DMS153 (cell line): ENCODE results near the gene CRYGN.
A peak's percentile ranks its signal among the peaks of the same experiment; 100 is the strongest.

Experiments
- DNase-seq: peaks from one replicate; lab custom pipeline; 2025; lab: John Stamatoyannopoulos, UW

The CRYGN gene

DNA sequence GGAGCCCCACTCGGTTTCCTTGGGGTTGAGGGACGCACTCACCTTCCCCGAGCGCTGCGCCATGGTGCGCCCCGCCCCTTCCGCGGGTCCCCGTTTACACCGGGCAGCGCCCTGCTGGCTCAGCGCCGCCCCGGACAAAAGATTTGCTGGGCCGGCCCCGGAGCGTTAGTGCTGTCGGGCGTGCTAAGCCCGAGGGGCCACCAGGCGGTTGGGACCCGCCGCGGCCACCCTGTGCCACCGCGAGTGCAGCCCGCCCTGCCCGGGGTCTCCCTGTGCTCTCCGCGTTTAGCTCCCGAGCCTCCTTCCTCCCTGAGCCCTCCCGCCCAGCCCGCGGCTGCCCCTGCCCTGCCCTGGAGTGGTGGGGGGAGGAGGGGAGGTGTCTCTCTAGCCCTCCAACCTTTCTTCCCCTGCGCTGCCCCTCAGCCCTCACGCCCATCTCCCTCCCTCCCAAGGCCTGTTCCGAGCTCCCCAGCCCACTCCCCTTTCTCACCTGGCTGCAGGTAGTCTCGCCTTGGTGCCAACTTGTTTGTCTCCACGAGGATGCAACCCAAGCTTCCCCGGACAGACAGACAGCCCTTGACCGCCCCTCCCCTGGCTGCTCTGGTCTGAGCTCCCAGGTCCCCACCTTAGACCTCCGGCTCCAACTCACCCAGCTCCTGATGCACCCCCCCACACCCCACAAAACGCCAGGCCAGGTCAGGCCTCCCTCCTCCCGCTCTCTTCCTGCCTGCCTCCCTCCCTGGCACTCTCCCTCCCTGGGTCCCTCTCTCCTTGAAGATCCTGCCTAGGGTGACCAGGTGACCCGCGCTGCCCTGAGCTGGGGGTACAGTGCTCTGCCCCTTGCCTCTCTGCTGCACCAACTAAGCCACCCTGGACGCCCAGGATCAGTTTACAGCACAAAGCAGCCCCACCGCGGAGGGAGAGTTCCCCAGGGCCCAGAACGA, at the start of gene CRYGN:
TSS of gene CRYGN (minus strand) at position 287 of the 944 bp plus-strand sequence. CDS start at position 63, 224 bp downstream.
- no peak for DNase-seq

DNA sequence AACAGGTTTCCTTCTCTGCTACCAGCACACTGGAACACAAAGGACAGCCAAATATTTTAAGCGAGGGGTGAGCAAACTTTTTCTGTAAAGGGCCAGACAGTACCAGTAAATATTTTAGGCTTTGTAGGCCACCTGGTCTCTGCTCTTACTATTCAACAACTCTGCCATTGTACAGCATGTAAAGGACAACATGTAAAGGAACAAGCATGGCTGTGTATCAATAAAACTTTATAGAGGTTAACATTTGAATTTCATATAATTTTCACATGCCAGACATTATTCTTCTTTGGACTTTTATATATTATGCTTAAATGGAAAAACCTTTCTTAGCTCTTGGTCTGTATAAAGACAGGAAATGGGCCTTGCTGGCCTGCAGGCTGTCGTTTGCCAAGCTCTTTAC, 49.6 kb upstream of the CRYGN start:
- no peak for DNase-seq

DNA sequence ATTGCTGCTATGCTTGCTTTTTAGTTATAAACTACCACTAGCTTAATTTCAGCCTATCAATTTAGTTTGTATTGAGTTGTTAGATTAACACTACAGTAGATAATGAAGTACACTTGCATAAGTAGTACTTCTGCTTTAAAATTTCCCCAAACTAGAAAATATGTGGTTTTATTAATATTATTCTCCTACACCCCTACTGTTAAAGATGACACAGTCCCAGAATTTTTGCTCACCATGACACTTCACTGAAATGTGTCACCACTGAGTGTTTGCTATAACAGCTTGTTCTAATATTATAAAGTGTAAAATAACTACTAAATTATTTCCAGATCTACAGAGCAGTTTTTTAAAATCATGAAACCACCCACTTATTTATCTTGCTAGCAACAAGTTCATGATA, 48.2 kb upstream of the CRYGN start:
- DNase-seq = no peak

DNA sequence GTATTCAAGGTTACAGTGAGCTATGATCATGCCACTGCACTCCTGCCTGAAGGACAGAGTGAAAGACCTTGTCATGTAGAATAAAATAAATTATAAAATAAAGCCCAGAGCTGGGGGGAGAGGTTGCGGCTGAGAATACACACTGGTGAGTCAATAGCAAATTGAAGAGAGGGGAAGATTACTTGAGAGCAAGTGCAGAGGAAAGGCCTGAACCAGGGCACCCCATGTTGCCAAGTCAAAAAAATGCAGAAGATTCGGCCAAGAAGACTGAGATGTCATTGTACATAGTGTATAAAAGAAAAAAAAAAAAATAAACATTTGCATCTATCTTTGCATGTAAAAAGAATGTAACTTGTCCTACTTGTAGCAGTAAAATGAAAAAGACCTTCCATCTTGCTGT, 47.3 kb upstream of the CRYGN start:
- no peak for DNase-seq

DNA sequence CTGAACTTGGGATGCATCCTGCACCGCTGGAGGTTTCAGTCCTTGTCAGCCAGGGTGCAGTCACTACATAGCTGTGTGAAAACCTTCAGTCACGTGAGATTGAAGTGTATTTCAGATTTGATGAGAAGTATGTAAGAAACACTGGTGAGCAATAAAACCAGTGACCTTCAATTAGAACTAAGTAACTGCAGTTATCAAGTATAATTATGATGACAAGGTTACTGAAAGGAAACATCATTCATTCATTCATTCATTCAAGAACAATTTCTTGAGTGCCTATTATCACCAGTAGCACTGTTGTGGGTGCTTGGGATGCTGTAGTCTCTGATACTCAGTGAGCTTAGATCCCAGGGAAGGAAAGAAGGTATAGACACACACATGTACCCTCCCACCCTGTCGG, 46.1 kb upstream of the CRYGN start:
- no peak for DNase-seq

GRCh38 chr7:151484971-151485707, 45.2 kb upstream of the CRYGN start:
- no peak for DNase-seq

DNA sequence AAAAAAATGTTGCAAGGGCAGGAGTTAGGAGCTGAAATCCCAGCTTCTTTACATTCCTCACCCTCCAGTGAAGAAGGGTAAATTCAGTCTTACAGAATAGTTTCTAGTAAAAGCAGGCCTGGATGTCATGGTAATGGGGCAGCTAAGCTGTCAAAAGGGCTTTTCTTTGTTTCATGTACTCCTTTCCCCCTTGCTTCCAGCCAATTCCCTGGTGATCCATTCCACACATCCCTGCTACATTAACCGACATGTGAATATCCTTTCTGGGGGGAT, 43.7 kb upstream of the CRYGN start:
- DNase-seq = no peak

- no peak for DNase-seq
Measured at GRCh38 chr7:151482883-151483710, 43.2 kb upstream of the CRYGN start.

DNA sequence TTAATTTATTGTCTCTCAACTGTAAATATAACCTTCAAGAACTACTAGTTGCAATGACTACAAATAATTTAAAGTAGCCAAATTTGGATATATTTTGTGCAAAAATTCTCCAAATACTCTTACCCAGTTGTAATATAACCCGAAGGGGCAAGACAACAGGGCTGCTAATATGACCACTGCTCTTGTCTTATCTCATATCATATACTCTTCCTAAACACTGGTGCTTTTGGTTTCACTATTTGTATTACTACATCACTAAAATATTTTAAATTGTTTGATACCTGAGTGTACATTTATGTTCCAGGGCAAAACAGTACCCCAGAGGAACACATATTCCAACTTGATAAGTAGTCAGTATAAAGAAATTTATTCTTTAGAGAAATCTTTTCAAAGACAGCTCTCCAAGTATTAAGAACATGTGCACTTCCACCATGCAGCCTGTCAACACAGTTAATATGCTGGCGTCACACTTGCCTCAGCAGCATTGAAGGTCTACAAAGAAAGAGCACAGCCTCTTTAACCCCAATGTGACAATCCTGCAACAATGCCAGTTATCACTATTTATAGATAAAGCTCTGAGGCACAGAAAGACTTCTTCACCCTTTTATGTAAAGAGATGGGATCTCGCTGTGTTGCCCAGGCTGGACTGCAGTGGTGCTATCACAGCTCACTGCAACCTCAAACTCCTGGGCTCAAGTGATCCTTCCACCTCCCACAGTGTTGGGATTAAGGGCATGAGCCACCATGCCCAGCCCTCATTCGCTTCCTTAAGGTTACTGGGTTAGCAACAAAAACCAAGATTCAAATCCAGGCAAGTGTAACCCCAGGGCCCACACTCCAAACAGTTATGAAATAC, 41.9 kb upstream of the CRYGN start:
- DNase-seq = no peak

DNA sequence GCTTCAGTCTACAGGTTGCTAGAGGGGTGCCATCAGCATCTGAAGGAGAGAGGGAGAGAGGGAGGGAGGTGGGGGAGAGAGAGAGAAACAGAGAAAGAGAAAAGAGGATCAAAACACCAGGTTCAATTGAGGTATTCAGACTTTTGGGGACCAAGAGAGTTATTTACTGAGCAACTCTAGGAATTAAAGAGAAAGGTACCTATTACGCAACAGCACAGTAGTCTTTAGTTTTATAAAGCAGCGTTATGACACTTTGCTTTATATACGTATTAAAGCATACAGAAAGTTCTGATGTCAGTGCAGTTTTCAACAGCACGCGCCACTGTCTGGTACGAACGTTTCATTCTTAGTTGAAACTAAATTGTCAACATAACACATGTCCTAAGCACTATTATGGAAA, 37.9 kb upstream of the CRYGN start:
- no peak for DNase-seq

- no peak for DNase-seq
Measured at GRCh38 chr7:151472644-151473380, 32.9 kb upstream of the CRYGN start.

DNA sequence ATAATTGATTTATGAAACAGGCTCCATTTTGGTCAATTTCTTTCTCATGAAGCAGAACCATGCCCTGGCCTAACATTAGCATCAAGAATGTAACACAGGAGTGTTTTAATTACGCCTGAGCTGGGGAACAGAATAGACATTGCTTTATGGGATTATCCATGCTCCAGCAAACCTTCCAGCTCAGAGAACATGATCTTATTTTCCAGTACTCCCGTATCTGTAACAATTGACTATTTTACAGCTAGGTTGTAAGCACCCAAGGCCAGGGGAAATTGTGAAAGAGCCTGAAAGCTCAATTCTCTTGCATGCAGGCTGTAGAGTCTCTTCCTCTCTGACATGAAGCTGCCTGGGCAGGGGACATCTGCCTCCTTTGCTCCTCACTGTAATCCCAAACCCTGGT, 30.8 kb upstream of the CRYGN start:
- no peak for DNase-seq

DNA sequence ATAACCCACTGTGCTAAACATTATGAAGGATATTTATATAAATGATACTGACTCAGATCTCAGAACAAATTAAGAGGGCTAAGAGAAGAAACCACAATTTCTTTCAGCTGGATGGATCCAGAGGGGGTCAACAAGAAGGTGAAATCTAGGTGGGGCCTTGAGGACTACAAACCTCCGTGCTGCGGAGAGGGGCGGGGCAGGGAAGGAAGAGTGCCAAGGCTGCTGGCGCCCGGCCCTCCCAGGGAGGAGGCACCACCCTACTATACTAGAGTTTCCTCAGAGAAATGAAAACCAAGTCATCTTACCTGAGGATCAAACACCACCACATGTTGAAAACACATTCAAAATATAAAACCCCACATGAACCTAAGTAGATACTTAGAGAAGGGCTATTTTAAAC, 29.3 kb upstream of the CRYGN start:
- no peak for DNase-seq

DNA sequence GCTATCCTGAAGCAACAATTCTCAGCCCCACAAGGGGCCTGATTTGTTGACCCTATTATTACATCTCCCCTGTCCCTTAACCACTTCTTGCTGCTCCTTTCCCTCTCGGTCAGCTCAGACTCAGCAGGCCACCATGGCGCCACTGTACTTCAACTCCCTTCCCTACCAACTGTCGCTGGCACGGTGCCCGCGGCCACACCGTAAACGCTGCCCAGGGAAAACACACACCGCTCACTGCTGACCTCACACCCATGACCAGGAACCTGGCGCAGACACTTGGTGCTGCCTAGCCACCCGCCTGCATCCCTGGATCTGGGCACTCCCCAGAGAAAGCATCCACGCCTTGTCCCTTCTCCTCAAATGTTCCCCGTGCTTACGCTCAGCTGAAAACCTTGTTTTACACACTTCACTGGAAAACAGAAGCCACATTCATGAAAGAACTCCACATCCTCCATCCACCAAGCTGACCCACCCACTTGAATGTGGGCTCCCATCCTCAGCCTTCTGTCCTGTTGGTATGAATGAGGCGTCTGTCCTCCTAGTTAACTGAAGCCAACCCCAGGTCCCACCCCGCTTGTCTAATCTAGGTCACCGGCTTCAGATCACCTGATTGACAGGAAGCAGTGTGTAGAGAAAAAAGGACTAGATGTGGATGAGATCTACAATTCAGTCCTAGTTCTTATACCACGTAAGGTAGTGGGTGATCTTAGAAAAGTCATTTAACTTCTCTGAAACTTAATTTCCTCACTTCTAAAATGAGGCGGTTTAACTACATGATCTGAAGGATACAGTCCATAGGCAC, 28.5 kb upstream of the CRYGN start:
- DNase-seq = no peak

DNA sequence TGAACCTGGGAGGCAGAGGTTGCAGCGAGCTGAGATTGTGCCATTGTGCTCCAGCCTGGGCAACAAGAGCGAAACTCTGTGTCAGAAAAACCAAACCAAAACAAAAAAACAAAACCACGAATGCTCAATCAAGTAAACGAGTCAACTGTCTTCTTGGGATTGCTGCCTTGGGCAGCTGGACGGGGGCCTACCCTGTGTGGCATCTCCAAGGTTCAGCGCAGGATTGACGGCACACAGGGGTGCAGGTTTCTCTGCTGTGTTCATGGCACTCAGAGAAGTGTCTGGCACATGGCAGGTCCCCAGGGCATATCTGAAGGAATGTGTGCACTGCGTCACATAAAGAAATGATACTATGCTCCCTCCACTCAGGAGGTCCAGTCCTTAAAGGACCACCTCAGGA, 25.2 kb upstream of the CRYGN start:
- DNase-seq = no peak

GRCh38 chr7:151462306-151462779, 22.4 kb upstream of the CRYGN start:
- no peak for DNase-seq

- peak; percentile 32 for DNase-seq
Measured at GRCh38 chr7:151461942-151462230, 21.9 kb upstream of the CRYGN start.

DNA sequence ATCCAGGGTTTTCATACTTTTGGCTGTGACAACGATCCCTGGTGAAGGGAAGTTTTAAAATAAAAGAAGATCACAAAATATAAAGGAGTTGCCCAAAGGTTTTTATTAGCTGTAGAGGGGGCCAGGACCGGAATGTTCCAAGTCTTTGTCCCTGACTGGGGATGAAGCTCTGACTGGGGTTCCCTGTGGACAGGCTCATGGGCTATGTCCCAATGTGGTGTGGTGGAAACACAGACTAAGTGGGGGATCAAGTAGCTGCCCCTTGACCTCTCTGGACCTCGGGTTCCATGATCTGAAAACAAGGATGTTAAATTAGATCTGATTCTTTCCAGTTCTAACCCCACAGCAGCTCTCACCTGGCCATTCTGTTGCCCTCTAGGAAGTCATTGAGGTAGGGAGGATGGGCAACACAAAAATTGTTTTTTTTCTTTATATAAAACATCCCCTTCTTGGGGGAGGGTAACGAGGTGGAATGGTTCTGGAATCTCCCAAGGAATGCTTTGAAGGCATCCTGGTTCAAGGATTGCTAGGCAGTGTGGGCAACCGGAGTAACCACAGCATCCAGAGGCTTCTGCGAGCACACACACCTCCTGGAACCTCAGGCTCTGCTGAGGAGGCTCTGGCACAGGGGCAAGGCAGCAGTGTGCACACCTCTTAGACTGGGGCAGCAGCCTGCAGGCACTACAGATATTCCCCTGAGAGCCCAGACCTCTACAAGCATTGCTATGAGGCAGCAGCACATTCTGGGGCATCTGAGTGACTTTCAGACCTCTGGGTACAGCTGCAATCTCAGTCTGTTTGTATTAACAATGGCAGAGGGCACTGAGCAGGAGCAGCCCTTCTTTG, 21.4 kb upstream of the CRYGN start:
- DNase-seq = no peak

DNA sequence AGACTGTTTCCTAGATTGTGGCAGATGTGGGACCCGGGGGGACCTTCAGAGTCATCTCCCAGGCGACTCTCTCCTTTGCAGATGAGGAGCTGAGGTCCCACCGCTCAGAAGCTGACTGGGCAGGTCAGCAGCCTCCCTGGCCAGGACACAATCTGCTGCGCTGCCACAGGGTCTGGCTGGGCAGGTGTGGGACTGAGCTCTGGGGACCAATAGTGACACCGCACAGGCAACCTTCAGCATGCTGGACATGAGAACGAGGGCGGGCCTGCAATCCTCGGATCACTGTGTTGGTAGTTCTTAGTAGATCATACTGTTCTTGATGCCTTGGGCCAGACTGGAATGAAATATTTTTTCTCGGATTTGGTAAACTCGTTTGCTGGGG, 20.5 kb upstream of the CRYGN start:
- DNase-seq = no peak
